NCI-H526 (cell line): ENCODE measurements around the gene KRT20.
"Not testable (repeated sequence)": the region's sequence is repeated elsewhere in the genome, so short reads cannot be mapped to it uniquely, and the experiment has no call there.

Experiments
- DNase-seq, 2 experiments: peaks; one replicate each; lab custom pipeline; 2025; lab: John Stamatoyannopoulos, UW

Gene KRT20

DNA sequence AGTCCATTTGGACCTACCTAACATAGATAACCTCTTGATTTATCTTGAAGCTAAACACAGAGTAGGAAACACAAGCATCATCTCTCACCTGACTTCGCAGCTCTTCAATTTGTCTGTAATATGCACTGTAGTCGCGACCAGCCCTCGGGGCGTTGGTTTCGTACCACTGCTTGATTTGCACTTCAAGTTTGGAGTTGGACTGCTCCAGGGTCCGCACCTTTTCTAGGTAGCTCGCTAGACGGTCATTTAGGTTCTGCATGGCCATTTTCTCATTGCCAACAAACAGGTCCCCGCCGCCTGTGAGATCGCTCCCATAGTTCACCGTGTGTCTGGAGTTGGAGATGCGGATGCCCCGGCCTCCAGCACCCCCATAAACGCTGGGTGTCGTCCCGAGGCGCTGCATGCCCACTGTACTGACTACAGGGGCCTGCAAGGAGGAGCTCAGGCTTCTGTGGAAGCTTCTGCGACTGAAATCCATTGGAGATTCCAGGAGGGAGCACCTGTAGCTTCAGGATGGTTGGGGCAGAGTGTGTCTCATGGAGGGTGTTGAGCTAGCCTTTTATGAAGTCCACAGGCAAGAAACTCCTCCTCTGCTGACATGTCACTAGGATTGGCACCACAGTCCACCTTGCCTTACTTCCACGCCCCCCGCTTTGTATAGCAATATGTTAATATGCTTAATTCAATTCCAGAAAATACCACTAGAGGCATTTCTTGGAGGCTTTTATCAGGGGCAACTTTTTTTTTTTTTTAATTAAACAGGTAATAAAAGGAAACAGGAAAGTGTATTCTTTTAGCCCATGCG lies at the start of gene KRT20:
Gene KRT20, minus strand, starts transcription at position 535 of the 805 bp plus-strand sequence. Its CDS starts 57 bp downstream, at position 478.
- DNase-seq, result peak in 1 of 2 experiments; percentile 34

DNA sequence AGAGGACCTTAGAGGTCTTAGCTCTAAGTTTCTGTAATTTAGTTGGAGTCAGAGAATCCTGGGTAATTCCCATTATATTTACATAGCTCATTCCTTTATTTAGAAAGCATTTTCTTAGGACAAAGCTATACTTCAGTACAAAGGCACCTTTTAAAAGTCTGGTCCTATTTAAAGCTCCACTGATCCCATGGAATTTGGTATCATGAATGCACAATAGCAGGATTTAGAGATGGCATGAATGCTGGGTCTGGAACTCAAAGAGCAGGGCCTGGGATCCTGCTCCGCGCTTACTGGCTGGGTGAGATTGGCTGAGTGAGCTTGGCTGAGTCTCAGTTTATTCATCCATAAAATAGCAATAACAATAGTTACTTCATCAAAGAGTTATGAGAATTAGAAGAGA lies 47.6 kb upstream of the KRT20 start:
- DNase-seq, result no peak

DNA sequence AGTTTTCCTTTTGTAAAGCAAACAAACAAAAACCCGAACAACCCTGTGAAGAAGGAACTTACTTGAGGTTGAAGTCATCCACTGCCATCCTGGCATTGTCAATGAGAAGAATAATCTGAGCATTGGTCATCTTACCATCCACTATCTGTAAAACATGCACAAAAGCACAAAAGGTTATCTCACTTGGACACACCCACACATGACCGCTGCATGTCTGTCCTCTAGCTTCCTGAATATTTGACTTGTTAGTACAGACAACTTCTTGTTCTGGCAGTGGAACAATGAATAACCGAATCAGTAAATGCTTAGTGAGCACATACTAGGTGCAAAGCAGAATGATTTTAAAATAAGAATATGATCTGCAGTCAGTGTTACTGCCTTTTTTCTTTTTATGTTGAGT lies 46.3 kb upstream of the KRT20 start:
- DNase-seq, result no peak

DNA sequence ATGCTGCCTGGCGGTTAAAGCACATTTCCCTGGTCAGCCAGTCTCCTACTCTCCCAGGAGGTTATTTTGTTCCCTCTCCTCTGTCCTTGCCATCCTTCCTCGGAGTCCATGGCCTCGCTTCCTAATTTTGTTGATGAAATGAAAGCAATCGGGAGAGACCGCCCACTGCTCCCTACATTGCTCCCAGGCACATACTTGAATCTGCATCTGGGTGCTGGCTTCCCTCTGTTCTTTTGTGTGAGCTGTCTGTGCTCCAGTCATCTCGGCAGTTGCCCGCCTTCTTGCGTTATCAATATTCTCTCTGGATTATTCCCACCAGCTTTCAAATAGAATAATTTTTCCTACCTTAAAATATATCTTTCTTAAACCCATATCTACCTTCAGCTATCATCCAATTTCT lies 41.3 kb upstream of the KRT20 start:
- no peak for DNase-seq

DNA sequence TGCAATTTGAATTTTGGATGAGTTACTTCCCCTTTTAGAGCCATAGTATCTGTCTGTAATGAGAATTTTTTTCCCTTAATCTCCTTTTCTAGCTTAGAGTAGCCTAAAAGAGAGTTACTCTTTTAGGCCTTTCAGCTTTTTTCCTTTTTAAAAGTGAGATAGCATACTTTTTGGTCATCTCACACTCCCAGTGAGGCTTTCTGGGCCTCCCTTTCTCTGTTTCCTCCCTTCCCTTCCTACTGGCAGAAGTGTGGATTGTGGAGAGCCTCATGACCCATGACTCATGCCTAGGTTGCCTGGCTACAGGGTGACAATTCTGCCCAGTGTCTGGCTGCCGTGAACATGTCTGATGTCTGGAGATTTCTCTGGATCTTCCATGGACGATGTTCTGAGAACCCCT lies 37.2 kb upstream of the KRT20 start:
- DNase-seq, result no peak

- no peak for DNase-seq
These were observed 36.0 kb upstream of the KRT20 start for GRCh38 chr17:40921026-40921425.

GRCh38 chr17:40917116-40917515 lies 32.1 kb upstream of the KRT20 start:
- DNase-seq, result not testable (repeated sequence)

- no peak for DNase-seq
These were observed 31.3 kb upstream of the KRT20 start for GRCh38 chr17:40916366-40916765.

- DNase-seq, result no peak
These were observed 30.7 kb upstream of the KRT20 start for GRCh38 chr17:40915721-40916256.

- no peak for DNase-seq
These were observed 30.2 kb upstream of the KRT20 start for GRCh38 chr17:40915199-40915661.

- DNase-seq, result no peak
These were observed 29.2 kb upstream of the KRT20 start for GRCh38 chr17:40914075-40914855.

GRCh38 chr17:40912486-40913210 lies 27.6 kb upstream of the KRT20 start:
- no peak for DNase-seq

- DNase-seq, result no peak
These were observed 25.4 kb upstream of the KRT20 start for GRCh38 chr17:40910441-40910841.

DNA sequence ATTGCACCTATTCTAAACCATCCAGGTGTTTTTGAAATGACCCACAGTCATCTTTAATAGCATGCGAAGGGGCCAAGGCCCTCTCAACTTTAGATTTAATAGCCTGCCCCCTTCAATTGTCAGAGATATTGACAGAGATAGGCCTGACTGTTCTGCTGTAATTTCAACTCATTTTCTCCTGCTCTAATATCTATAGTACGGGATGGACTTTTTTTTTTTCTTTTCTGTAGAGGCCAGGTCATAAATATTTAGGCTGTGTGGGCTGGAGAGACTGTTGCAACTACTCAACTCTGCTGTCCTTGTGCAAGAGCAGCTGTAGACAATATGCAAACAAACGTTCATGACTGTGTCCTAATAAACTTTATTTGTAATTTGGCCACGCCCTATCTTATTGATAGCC lies 24.7 kb upstream of the KRT20 start:
- DNase-seq, result peak in 1 of 2 experiments; percentile 56

- DNase-seq, result peak; percentile 74 to 91
These were observed 24.3 kb upstream of the KRT20 start for GRCh38 chr17:40909351-40909750.

DNA sequence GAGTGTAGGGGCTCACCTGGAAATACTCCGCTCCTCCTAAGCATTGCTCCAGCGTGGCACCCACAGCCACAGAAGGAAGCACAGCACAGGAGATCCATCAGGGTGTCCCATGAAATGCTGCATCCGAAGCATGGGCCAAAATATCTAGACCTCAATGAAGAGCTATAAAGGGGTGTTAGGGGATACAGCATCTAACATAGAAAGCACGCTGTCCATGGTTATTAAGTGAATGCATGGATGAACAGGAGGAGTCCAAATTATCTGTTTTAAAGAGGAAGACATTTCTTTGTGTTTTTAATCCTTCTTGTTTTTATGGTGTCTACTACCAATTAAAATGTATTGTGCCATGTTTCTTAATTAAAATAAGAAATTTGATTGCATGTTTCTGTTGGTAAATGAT lies 21.6 kb upstream of the KRT20 start:
- no peak for DNase-seq

GRCh38 chr17:40905370-40905769 lies 20.3 kb upstream of the KRT20 start:
- no peak for DNase-seq

DNA sequence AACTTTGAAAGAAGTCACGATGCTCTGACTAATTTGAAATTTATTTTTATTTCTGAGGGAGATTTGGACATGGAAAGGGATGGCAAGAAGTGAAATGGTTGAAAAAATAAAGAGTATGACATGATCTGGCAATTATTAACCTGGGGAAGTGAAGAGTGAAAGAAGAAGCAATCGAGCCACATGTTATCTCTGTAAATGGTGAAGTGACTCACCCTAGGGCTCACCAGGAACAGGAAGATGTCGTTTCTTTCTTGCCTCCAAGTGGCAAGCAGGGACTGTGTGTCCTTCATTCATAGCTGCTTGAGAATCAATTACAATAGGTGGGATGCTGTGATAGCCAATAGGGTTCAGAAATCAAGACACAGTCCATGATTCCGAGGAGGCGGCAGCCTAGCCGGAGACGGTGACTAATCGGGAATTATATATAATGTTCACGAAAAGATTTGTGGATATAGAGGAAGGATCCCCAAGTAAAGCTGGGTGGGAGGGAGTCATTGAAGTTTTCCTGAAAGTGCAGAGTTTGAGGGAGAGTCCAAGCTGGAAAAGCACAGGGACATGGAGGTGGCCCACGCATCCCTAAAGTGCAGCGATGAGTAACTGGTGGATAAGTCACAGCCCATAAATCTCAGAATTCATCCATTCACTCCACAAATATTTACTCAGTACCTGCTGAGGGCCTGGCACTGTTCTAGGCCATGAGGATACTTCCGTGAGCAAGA lies 18.2 kb upstream of the KRT20 start:
- DNase-seq, result peak in 1 of 2 experiments; percentile 27

DNA sequence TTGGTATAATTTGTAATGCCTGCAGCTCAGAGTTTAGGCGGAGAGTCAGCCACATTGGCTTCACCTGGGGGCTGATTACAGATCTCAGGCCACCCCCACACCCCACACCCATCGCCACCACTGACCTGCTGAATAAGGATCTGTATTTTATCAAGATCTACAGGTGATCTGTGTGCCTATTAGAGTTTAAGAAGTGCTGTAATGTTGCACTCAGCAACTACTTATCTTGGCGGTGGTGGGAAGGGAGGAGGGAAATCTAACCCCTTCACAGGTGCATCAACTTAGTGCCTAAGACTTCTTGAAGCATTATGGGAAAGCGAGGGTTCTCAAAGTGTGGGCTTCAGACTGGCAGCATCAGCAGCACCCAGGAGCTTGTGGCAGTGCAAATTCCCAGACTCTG lies 17.5 kb upstream of the KRT20 start:
- DNase-seq, result no peak

GRCh38 chr17:40901981-40902474 lies 17.0 kb upstream of the KRT20 start:
- DNase-seq, result no peak

GRCh38 chr17:40900809-40901356 lies 15.8 kb upstream of the KRT20 start:
- DNase-seq, result no peak
